HG03066 (cell line): Measurements from ENCODE around the gene GSG1.

Experiments
- ATAC-seq: cut with Tn5 transposase; IDR thresholded peaks from one replicate; pipeline ENCODE4 v1.9.1; 2021; ENCODE audit warnings: low read depth; ENCODE audit not compliant: unreplicated experiment

Gene GSG1

DNA sequence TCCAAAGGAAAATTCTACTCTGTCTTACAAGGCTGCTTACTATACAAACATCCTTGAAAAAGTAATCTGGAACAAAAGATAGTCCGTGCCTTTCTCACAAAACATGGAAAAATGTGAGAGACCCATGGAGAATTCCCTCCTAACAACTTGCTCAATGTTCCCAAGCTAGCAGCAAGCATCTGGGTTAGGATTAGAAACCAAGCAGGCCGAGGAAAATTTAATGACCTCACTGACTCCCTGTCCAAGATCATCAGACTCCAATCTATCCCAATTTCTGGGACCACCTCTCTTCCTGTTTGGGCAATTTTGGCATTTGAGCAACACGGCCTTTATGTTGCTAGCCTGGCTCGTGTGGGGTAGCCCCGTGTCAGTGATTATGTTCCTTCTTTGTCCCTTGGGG is 18.1 kb upstream of the GSG1 start:
- ATAC-seq: no peak

GRCh38 chr12:13120413-13120812 is 16.9 kb upstream of the GSG1 start:
- ATAC-seq: no peak

DNA sequence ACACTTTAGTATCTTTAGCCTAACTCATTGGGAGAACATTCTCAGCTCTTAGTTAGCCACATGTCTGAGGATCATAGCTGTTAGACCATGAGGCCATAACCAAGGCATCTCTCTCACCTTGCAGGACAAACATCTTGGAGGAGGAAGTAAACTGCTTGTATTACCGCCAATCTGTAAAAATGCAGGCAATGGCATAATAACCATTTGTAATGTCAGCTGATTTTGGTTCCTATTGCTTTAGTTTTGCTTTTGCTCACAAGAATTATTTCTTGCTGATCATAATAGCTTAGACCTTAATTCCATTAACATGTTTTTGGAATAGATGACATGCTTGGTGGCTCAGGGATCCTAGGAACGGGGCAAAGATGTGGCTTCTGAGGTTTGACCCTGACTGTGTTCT is 16.4 kb upstream of the GSG1 start:
- no peak for ATAC-seq

- ATAC-seq: no peak
Observed at GRCh38 chr12:13117029-13117428, 13.6 kb upstream of the GSG1 start.

DNA sequence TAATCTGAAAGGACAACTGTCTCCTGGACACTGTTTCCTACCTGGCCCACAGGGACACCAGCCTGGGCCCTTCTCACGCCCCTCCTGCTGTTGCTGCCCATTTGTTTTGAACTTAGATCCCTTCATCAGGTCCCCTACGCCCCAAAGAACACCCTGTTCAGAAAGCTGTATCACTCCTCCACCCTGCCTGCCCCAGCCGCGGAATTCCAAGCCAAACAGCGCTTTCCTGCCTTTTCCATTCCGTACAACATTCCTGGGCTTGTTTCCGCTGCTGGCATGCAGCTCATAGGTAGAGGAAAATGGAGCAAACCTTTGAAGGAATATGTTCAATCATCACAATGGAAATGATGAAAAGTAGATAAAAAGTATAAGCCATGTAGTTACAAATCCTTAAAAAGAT is 12.8 kb upstream of the GSG1 start:
- no peak for ATAC-seq

DNA sequence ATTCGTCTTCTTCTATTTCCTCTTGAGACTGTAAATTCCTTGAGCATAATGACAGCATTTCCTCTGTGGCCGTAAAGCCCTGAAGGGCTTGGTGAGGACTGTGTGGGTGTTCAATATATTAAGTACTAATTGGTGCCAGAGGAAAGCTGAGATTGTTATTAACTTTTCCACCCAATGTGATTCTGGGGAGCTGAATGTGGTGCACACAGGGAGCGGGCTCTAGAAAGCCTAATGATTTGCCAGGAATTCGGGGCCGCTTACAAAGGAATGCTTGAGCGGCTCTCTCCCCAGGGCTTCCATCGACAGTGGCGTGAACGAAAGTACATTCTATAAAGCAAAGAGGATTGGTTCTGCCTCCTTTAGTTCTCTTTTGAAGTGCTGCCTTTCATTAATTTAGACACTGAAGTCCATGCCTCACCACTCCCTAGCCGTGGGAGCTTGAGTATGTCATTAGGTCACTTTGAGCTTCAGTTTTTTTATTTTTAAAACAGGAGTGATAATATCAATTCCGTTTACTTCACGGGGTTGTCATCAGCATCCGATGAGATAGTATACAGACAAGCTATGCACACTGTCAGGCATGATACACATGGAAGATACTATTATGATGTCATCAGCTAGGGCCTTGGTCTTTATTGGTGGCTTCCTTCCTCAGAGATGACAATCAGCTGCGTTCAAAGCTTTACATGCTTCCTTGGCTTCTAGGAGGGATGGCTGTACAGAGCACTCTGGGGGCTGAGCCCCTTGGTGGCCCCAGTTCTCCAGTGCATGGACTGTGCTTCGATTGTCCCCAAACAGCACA is 11.0 kb upstream of the GSG1 start:
- no peak for ATAC-seq

DNA sequence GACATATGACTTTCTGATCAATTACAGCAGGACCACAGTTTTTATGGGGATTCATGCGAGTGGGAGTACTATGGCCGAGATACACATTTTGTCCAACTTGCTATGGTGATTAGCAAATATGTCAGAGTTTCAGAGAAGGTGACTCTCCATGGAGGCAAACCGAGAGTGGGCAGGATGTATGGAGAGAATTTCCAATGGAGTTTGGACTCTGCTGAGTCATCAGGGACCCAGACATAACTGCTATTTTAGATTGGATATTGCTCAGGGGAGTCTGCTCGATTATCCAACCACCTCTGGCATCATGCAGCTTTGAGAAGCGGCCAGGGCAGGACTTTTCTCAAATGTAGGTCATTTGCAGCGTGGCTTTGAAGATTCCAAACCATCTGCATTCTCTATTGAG is 9.5 kb upstream of the GSG1 start:
- no peak for ATAC-seq

- ATAC-seq: no peak
Observed at GRCh38 chr12:13106666-13107065, 3.2 kb upstream of the GSG1 start.

DNA sequence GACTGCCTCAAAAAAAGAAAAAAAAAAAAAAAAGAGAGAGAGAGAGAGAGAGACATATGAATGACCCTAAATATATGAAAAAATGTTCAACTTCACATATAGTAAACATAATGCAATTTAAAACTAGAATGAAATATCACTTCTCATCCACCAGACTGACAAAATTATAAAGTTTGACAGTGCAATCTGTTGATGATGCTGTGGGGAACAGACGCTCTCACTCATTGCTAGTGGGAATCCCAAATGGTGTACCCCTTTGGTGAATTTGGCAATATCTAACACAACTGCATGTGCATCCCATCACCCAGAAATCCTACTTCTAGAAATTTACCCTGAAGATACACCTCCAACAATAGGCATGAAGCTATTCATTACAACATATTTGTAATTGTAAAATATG is 2.3 kb upstream of the GSG1 start:
- no peak for ATAC-seq

GRCh38 chr12:13104409-13104808 is 942 bp upstream of the GSG1 start:
- ATAC-seq: no peak

DNA sequence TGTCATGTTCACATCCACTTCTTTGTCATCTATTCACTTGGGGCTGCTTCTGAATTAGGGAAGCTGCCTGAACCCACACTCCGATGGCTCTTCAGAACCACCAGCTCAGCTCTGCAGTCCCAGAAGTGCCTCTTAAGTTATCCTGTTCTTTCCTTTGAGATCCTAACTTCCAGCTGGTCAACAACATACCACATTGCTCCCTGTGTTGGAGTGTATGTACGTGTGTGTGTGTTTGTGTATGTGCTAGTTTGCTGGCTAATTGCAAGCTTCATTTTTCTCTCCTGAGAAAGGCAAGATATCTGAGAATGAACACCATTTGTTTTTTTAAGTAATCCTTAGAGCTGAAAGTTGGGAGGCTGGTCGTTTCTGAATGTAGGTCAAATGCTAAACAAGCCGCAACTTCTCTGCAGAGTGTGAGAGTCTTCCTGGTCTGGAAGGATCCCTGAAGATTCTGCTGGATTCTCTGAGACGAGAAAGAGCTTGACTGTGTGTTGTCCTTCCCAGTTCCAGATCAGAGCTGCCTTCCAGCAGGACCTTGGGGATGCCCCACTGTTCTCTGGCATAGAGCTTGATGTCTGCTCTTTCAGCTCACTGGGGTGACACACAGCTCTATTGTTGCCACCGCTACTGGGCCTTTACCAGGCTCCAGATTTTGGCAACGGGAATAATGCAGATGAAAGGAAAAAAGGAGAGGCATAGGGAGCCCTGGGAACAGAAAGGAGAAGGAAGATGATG is 839 bp downstream of the GSG1 start:
- no peak for ATAC-seq

- ATAC-seq: no peak
Observed at GRCh38 chr12:13101821-13102375, 1.6 kb downstream of the GSG1 start.

DNA sequence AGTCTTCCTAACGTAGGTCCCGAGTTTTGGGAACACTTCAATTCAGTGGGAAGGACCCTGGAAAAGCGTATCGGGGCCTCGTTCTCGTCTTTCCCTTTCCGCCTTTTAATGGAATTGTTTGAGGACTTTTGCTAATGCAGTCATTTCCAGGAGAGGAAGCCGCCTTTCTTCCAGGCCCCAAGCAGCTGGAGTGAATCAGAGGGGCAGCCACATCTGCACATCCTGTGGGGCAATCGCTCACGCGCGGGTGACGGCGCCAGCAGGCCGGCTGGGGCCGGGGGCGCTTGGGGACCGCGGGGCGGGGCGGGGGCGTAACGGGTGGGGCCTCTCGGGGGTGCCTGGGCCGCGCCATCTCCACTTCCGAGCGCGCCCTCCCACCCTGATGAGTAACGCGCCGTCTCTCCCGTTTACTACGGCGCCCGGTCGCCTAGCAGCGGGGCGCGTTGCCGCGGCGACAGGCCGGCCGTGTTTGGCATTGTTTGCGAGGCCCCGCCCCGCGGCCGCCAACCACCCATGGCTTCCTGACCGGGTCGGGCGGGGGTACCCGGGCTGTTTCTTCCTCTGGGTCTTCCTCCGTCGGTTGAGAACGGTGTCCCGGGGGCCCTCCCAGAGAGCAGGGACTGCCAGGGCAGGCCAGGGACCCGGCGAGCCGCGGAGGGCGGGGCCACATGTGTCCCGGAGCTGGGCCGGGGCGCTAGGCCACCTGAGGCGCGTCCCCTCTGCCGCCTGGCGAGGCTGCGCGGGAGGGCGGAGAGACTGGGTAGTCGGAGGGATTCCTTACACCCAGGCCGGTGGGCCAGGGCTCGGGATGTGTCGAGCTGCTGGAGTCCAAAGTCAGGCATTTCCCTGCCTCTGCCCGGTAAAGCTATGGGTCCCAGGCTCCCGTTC is 2.3 kb downstream of the GSG1 start:
- peak; percentile 73 for ATAC-seq

- no peak for ATAC-seq
Observed at GRCh38 chr12:13100605-13100881, 2.9 kb downstream of the GSG1 start.

- no peak for ATAC-seq
Observed at GRCh38 chr12:13099844-13100604, 3.4 kb downstream of the GSG1 start.

DNA sequence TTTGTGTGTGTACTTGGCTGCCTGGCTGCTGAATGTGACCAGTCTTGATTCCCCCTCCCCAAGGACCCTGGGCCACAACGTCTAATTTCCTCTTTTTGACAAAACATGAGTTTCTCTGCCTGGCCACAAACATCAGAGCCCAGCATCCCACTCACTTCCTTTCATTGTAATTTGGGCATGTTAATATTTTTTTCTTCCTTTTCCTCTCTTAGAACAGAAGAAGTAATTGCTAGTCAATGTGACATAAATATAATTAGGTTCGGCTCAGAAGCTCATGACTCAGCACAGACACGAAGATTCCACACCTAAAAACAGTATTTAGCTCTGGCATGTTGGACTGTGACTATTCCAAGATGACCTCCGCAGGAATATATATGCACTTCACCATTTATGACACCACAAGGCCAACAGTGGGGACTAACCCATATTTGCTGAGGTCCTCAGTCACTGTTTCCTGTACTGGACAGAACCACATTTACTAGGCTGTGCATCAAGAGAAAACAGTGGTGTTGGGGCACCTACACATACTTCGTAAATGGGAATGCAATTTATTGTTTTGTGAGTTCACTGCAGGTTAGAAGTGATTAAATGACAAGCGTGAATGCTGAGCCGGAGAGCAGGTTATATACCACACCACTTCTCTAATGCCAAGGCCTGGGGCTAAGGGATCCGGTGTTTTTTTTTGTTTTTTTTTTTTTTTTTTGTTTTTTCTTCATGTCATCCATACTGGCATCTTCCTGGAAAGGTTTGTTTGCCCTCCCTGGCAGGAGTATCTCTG is 4.2 kb downstream of the GSG1 start:
- no peak for ATAC-seq

GRCh38 chr12:13097491-13098011 is 5.9 kb downstream of the GSG1 start:
- no peak for ATAC-seq

DNA sequence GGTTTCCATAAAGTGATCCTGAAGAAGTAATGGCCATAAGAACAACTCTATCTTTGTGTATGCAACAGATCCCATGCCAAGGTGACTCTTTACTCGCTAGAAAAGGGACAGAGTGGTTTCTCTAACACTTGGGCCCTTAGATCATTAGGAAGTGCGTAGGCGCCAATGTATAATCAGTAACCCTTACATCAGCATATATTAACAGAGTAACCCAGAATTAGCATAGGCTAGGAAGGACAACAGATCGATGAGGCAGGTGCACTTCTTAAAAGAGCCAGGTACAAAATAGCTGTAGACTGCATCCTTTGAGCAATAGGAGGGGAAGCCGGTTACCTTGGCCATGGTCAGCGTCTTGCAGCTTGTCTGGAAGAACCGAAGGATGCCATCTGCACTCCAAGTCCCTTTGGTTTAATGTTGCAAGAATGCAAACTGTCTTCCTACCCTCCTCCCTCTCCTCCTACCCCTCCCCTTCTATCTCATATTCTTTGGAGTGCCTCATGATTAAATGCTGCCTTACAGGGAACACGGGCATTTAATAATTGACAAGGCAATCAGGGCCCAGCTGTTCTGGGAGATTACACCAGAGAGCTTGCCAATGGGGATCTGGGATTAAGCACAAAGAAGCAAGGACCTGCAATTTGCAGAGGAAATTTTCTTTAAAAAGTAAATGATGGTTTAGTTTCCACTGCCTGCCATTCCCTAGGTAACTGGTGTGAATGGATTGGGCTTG is 8.0 kb downstream of the GSG1 start:
- ATAC-seq: no peak

- no peak for ATAC-seq
Observed at GRCh38 chr12:13094367-13094766, 9.1 kb downstream of the GSG1 start.
